GM21786 (cell line): Measurements from ENCODE around the gene SLC41A3.
A peak's percentile ranks its signal among the peaks of the same experiment; 100 is the strongest.
"Not testable (repeated sequence)": the region's sequence is repeated elsewhere in the genome, so short reads cannot be mapped to it uniquely, and the experiment has no call there.

Source experiments
- ATAC-seq: cut with Tn5 transposase; IDR thresholded peaks from one replicate; pipeline ENCODE4 v1.9.1; 2021; ENCODE audit not compliant: unreplicated experiment

The SLC41A3 gene

GRCh38 chr3:126084768-126085180 is 850 bp upstream of the SLC41A3 start:
- ATAC-seq: no peak

- peak; percentile 37 for ATAC-seq
Measured at GRCh38 chr3:126083511-126083912, 412 bp downstream of the SLC41A3 start.

- no peak for ATAC-seq
Measured at GRCh38 chr3:126083138-126083445, 832 bp downstream of the SLC41A3 start.

- ATAC-seq: no peak
Measured at GRCh38 chr3:126082362-126083137, 1.4 kb downstream of the SLC41A3 start.

GRCh38 chr3:126081618-126082361 is 2.1 kb downstream of the SLC41A3 start:
- ATAC-seq: no peak

- ATAC-seq: no peak
Measured at GRCh38 chr3:126080970-126081369, 3.0 kb downstream of the SLC41A3 start.

- no peak for ATAC-seq
Measured at GRCh38 chr3:126078866-126079265, 5.1 kb downstream of the SLC41A3 start.

GRCh38 chr3:126077754-126078153 is 6.2 kb downstream of the SLC41A3 start:
- ATAC-seq: no peak

GRCh38 chr3:126076140-126076539 is 7.8 kb downstream of the SLC41A3 start:
- ATAC-seq: no peak

- no peak for ATAC-seq
Measured at GRCh38 chr3:126070146-126070545, 13.8 kb downstream of the SLC41A3 start.

- no peak for ATAC-seq
Measured at GRCh38 chr3:126067959-126068358, 16.0 kb downstream of the SLC41A3 start.

- ATAC-seq: not testable (repeated sequence)
Measured at GRCh38 chr3:126066676-126067075, 17.2 kb downstream of the SLC41A3 start.

- no peak for ATAC-seq
Measured at GRCh38 chr3:126065876-126066275, 18.0 kb downstream of the SLC41A3 start.

- no peak for ATAC-seq
Measured at GRCh38 chr3:126064627-126065258, 19.2 kb downstream of the SLC41A3 start.

- no peak for ATAC-seq
Measured at GRCh38 chr3:126063358-126063965, 20.5 kb downstream of the SLC41A3 start.

- ATAC-seq: no peak
Measured at GRCh38 chr3:126061301-126062032, 22.5 kb downstream of the SLC41A3 start.

GRCh38 chr3:126060613-126061145 is 23.2 kb downstream of the SLC41A3 start:
- ATAC-seq: no peak

GRCh38 chr3:126058666-126059065 is 25.3 kb downstream of the SLC41A3 start:
- no peak for ATAC-seq

GRCh38 chr3:126057936-126058335 is 26.0 kb downstream of the SLC41A3 start:
- no peak for ATAC-seq

- no peak for ATAC-seq
Measured at GRCh38 chr3:126057501-126057819, 26.5 kb downstream of the SLC41A3 start.
